Endothelial cell of umbilical vein (primary cell): ENCODE results near the gene MIA.
"Not testable (repeated sequence)": the region's sequence is repeated elsewhere in the genome, so short reads cannot be mapped to it uniquely, and the experiment has no call there.

Experiments
- FOS ChIP-seq: IDR thresholded peaks from 2 replicates; pipeline ENCODE4 v1.6.1; 2011; ENCODE audit warnings: mild to moderate bottlenecking, low read length, moderate library complexity, borderline replicate concordance; ENCODE audit not compliant: insufficient read depth
- POLR2AphosphoS5 ChIP-seq: IDR thresholded peaks from 2 replicates; pipeline ENCODE4 v1.6.1; 2012; ENCODE audit warnings: low read depth, mild to moderate bottlenecking, control low read depth, low read length, moderate library complexity; ENCODE audit not compliant: insufficient read depth
- TF ChIP-seq, protein P1 (sequence below), 2 donors: IDR thresholded peaks; 1 replicate in 1 of 2; 2 replicates in 1 of 2; pipeline ENCODE4 v1.5.1; 2011; ENCODE audit warnings: low read length in 2 of 2, mild to moderate bottlenecking in 2 of 2, moderate library complexity in 2 of 2, control low read depth in 1 of 2, inconsistent platforms in 1 of 2, low read depth in 1 of 2; ENCODE audit not compliant: insufficient read depth in 1 of 2; ENCODE audit errors: extremely low read depth in 1 of 2
- TF ChIP-seq, protein P2 (sequence below): IDR thresholded peaks from 2 replicates; pipeline ENCODE4 v1.6.1; 2011; ENCODE audit not compliant: insufficient read depth, insufficient read length

DNA sequence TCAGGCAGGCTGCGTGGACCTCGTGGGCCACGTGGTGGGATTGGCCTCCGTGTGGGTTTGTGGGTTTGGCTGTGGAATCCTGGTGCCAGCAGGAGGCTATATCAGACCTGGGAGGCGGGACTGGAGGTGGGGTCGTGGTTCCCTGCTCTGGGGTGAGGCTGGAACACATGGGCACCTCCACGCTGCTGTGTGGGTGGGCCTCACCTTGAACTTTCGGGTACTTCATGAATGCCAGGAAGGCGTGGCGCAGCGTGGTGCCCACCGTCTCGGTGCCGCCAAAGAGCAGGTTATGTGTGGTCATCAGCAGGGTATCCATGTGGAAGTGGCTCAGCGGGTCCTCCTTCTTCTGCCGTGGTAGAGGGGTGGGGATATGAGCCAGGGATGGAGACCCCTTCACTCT is 49.6 kb downstream of the MIA start:
- TF ChIP-seq, protein P1, sequence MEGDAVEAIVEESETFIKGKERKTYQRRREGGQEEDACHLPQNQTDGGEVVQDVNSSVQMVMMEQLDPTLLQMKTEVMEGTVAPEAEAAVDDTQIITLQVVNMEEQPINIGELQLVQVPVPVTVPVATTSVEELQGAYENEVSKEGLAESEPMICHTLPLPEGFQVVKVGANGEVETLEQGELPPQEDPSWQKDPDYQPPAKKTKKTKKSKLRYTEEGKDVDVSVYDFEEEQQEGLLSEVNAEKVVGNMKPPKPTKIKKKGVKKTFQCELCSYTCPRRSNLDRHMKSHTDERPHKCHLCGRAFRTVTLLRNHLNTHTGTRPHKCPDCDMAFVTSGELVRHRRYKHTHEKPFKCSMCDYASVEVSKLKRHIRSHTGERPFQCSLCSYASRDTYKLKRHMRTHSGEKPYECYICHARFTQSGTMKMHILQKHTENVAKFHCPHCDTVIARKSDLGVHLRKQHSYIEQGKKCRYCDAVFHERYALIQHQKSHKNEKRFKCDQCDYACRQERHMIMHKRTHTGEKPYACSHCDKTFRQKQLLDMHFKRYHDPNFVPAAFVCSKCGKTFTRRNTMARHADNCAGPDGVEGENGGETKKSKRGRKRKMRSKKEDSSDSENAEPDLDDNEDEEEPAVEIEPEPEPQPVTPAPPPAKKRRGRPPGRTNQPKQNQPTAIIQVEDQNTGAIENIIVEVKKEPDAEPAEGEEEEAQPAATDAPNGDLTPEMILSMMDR (IDR thresholded peaks at IDR 0.05; ENCODE audit: extremely low read depth in 1 of 2, insufficient read depth in 1 of 2, low read depth in 1 of 2, low read length in 2 of 2) = not testable (repeated sequence)
- TF ChIP-seq, protein P2, sequence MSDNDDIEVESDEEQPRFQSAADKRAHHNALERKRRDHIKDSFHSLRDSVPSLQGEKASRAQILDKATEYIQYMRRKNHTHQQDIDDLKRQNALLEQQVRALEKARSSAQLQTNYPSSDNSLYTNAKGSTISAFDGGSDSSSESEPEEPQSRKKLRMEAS = not testable (repeated sequence)
- TF ChIP-seq POLR2AphosphoS5, FOS: not testable (repeated sequence)
